Measurements from ENCODE around the gene DDX31.

DNA sequence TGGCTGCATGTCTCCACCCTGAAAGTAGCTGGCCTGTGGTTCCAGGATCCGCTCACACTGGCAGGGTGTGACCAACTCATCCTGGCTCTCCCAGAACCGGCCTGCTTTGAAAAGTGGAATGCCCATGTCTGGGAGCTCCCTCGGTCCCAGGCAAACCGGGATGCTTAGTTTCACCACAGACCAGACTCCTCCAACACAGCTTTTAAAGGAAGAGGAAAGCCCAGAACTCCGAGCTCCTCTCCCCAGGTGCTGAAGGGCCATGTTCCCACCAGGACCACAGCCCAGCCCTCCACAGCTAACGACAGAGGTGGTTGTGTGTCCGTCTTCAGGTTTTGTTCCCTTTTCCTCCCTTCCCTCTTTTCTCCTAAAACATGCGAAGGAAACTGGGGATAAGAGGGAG lies 38.5 kb upstream of the DDX31 start:
- TF ChIP-seq, protein P1, sequence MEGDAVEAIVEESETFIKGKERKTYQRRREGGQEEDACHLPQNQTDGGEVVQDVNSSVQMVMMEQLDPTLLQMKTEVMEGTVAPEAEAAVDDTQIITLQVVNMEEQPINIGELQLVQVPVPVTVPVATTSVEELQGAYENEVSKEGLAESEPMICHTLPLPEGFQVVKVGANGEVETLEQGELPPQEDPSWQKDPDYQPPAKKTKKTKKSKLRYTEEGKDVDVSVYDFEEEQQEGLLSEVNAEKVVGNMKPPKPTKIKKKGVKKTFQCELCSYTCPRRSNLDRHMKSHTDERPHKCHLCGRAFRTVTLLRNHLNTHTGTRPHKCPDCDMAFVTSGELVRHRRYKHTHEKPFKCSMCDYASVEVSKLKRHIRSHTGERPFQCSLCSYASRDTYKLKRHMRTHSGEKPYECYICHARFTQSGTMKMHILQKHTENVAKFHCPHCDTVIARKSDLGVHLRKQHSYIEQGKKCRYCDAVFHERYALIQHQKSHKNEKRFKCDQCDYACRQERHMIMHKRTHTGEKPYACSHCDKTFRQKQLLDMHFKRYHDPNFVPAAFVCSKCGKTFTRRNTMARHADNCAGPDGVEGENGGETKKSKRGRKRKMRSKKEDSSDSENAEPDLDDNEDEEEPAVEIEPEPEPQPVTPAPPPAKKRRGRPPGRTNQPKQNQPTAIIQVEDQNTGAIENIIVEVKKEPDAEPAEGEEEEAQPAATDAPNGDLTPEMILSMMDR (IDR thresholded peaks at IDR 0.05; ENCODE audit: low read depth, low read length, poor library complexity, severe bottlenecking) = no peak
- no peak for TF ChIP-seq EZH2phosphoT487 (IDR thresholded peaks at IDR 0.05; ENCODE audit: borderline replicate concordance, low read length)

Measured in DOHH2 (cell line).